Measurements from ENCODE around the gene DHFR.

DHFR gene

GRCh38 chr5:80654054-80654390 is 761 bp downstream of the DHFR start:
- DNase-seq = peak; percentile 64

GRCh38 chr5:80653502-80653901 is 1.3 kb downstream of the DHFR start:
- DNase-seq = peak; percentile 82

- no peak for DNase-seq
Observed at GRCh38 chr5:80646926-80647325, 7.9 kb downstream of the DHFR start.

- DNase-seq = no peak
Observed at GRCh38 chr5:80644900-80645299, 9.9 kb downstream of the DHFR start.

GRCh38 chr5:80641353-80641752 is 13.4 kb downstream of the DHFR start:
- no peak for DNase-seq

- DNase-seq = no peak
Observed at GRCh38 chr5:80634193-80634592, 20.6 kb downstream of the DHFR start.

GRCh38 chr5:80632700-80633099 is 22.1 kb downstream of the DHFR start:
- peak; percentile 18 for DNase-seq

- peak; percentile 78 for DNase-seq
Observed at GRCh38 chr5:80631278-80632259, 23.2 kb downstream of the DHFR start.

GRCh38 chr5:80629281-80629680 is 25.5 kb downstream of the DHFR start:
- no peak for DNase-seq

- no peak for DNase-seq
Observed at GRCh38 chr5:80625230-80625629, 29.6 kb downstream of the DHFR start.

GRCh38 chr5:80623999-80624398 is 30.8 kb downstream of the DHFR start:
- DNase-seq = no peak

- DNase-seq = no peak
Observed at GRCh38 chr5:80622756-80623155, 32.0 kb downstream of the DHFR start.

GRCh38 chr5:80620211-80620610 is 34.6 kb downstream of the DHFR start:
- DNase-seq = no peak

GRCh38 chr5:80619086-80619485 is 35.7 kb downstream of the DHFR start:
- DNase-seq = no peak

- DNase-seq = no peak
Observed at GRCh38 chr5:80618438-80618837, 36.3 kb downstream of the DHFR start.

GRCh38 chr5:80615266-80615914 is 39.4 kb downstream of the DHFR start:
- no peak for DNase-seq

GRCh38 chr5:80609692-80610091 is 45.1 kb downstream of the DHFR start:
- DNase-seq = no peak

- peak; percentile 14 for DNase-seq
Observed at GRCh38 chr5:80608731-80609130, 46.1 kb downstream of the DHFR start.

- no peak for DNase-seq
Observed at GRCh38 chr5:80607832-80608231, 47.0 kb downstream of the DHFR start.

GRCh38 chr5:80607343-80607742 is 47.4 kb downstream of the DHFR start:
- no peak for DNase-seq

GRCh38 chr5:80600943-80601693 is 53.7 kb downstream of the DHFR start:
- no peak for DNase-seq

GRCh38 chr5:80597500-80597899 is 57.3 kb downstream of the DHFR start:
- no peak for DNase-seq

GRCh38 chr5:80594810-80595209 is 60.0 kb downstream of the DHFR start:
- no peak for DNase-seq

- no peak for DNase-seq
Observed at GRCh38 chr5:80592761-80593160, 62.0 kb downstream of the DHFR start.
